ENCODE data around the gene COX20.

The COX20 gene

DNA sequence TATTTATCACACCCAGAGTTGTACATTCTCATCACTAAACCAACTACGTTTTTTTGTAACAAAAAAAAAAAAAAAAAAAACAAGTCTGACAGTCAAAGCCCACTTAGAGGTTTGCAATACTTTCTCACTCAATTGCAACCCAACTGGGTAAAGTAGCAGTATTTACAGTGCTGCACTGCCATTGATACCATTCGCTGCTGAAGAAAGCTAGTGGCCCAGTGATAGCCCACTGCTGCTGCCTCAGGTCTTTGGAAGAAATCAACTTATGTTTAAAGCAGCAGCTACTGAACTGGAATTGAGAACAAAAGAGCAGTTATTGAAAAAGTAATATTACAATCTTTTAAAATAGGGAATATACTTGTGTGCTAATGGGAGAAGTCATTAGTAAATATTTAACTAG lies 26.2 kb downstream of the COX20 start:
- no peaks in the 10 kb centered on the region for H3K9me3 ChIP-seq
- H3K4me1 ChIP-seq (ENCODE audit: control insufficient read depth in 1 of 2, insufficient read depth in 1 of 2, low read depth in 1 of 2, low read length in 1 of 2): peaks cover 39 to 41% of the 10 kb centered on the region in 2 experiments
- peak overlapping the region; percentile 74 to 97 for H3K4me3 ChIP-seq (ENCODE audit: low read depth in 1 of 2, low read length in 1 of 2)
- peak overlapping the region; percentile 99 for H3K27ac ChIP-seq
- TF ChIP-seq, protein P1, sequence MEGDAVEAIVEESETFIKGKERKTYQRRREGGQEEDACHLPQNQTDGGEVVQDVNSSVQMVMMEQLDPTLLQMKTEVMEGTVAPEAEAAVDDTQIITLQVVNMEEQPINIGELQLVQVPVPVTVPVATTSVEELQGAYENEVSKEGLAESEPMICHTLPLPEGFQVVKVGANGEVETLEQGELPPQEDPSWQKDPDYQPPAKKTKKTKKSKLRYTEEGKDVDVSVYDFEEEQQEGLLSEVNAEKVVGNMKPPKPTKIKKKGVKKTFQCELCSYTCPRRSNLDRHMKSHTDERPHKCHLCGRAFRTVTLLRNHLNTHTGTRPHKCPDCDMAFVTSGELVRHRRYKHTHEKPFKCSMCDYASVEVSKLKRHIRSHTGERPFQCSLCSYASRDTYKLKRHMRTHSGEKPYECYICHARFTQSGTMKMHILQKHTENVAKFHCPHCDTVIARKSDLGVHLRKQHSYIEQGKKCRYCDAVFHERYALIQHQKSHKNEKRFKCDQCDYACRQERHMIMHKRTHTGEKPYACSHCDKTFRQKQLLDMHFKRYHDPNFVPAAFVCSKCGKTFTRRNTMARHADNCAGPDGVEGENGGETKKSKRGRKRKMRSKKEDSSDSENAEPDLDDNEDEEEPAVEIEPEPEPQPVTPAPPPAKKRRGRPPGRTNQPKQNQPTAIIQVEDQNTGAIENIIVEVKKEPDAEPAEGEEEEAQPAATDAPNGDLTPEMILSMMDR (IDR thresholded peaks at IDR 0.05): no peak
- H3K36me3 ChIP-seq: peaks cover 45% of the 10 kb centered on the region
- no peaks in the 10 kb centered on the region for H3K27me3 ChIP-seq

- Histone ChIP-seq H3K4me3 (ENCODE audit: low read depth in 1 of 2, low read length in 1 of 2) (peak overlapping the region; percentile 74 to 97), H3K27ac (peak overlapping the region; percentile 99), H3K36me3 (peaks cover 38% of the 10 kb centered on the region), H3K9me3 (no peaks in the 10 kb centered on the region), H3K27me3 (no peaks in the 10 kb centered on the region), H3K4me1 (ENCODE audit: control insufficient read depth in 1 of 2, insufficient read depth in 1 of 2, low read depth in 1 of 2, low read length in 1 of 2) (peaks cover 39 to 41% of the 10 kb centered on the region in 2 experiments)
- TF ChIP-seq, protein P1 (IDR thresholded peaks at IDR 0.05): no peak
These were observed 26.9 kb downstream of the COX20 start for GRCh38 chr1:244862354-244862698.

DNA sequence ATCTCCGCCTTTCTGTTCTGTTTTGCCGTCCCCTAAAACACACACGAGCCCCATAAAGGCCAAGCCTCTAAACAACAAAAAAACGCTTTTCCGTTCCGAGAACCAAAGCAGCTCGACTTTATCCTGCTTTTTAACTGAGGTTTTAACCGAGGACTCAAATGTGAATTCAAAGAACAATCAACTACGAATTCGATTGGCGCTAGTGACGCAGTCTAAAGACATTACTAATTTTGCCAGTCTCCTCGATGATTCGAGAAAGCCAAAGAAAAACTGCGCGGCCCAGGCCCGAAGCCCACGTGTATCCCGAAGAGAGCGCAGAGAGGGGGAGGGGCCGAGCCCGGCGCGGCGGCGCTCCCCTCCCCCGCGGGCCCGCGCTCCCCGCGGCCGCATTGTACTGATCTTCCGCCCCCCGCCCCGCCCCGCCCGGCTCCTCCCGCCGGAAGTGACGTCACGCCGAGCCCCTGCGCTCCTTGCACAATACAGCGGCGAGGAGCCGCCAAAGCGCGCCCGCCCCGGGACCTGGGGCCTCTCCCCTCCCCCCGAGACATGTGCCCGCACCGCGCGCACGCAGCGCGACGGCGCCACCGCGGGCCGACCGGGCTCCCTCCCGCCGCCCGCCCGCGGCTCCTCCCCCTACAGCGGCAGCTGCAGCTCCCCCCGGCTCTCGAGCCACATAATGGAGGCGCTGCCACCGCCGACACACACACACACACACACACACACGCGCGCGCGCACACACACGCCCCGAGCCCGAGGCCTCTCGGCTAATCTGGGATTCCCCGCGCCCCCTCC lies 27.4 kb downstream of the COX20 start:
- Histone ChIP-seq H3K27ac (peak overlapping the region; percentile 99), H3K36me3 (peaks cover 33% of the 10 kb centered on the region), H3K27me3 (no peaks in the 10 kb centered on the region), H3K4me3 (ENCODE audit: low read depth in 1 of 2, low read length in 1 of 2) (peak overlapping the region; percentile 74 to 97), H3K4me1 (ENCODE audit: control insufficient read depth in 1 of 2, insufficient read depth in 1 of 2, low read depth in 1 of 2, low read length in 1 of 2) (peaks cover 39 to 41% of the 10 kb centered on the region in 2 experiments), H3K9me3 (no peaks in the 10 kb centered on the region)
- TF ChIP-seq, protein P1 (IDR thresholded peaks at IDR 0.05): no peak

- no peaks in the 10 kb centered on the region for H3K9me3 ChIP-seq
- TF ChIP-seq, protein P1 (IDR thresholded peaks at IDR 0.05): no peak
- peak overlapping the region; percentile 99 for H3K27ac ChIP-seq
- peaks cover 25% of the 10 kb centered on the region for H3K36me3 ChIP-seq
- no peaks in the 10 kb centered on the region for H3K27me3 ChIP-seq
- peak overlapping the region; percentile 74 to 97 for H3K4me3 ChIP-seq (ENCODE audit: low read depth in 1 of 2, low read length in 1 of 2)
- H3K4me1 ChIP-seq (ENCODE audit: control insufficient read depth in 1 of 2, insufficient read depth in 1 of 2, low read depth in 1 of 2, low read length in 1 of 2): peaks cover 39 to 44% of the 10 kb centered on the region in 2 experiments
These were observed 28.2 kb downstream of the COX20 start for GRCh38 chr1:244863491-244864252.

DNA sequence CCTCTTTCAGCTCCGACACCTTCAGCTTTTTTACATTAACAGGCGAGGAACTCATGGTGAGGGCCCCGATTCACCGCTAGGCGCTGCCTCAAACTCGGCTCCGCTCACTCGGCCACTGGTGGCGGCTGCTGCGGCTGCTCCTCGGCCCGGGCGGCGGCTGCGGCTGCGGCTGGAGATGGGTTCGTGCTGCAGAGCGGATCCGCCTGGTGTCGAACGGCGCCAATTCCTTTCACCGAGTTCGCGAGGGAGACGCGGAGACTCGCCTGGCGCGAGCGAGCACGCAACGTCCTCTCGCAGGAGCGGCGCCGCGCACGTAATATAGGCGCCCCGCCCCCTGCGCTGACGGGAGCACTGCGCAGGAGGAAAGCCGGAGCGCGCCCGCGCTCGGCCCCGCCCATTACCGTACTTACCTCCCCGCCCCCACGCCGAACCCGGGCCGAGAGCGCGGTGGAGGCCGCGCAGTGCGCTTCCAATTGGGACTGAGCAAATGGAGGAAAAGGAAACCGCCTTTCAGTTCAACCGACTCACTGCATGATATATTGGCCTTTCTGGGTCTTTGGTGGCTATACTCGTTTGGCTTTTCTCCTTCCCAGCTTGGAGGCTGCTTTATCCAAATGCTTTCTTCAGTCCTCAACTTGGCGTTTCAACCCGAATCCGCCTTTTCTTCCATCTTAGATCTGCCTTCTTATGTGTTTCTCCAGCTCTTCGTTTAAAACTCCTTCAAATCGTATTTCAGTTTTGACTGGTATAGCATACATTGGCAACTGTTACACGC lies 29.0 kb downstream of the COX20 start, which contains the start of gene HNRNPU:
Gene HNRNPU (minus strand): TSS at position 291 of the 775 bp plus-strand sequence. CDS start 236 bp downstream, at position 55.
- TF ChIP-seq, protein P1 (IDR thresholded peaks at IDR 0.05): peak; percentile 61
- Histone ChIP-seq H3K27me3 (no peaks in the 10 kb centered on the region), H3K36me3 (peaks cover 17% of the 10 kb centered on the region), H3K9me3 (no peaks in the 10 kb centered on the region), H3K4me3 (ENCODE audit: low read depth in 1 of 2, low read length in 1 of 2) (peak within 1 kb of the TSS; percentile 74 to 97), H3K27ac (peak within 1 kb of the TSS; percentile 99), H3K4me1 (ENCODE audit: control insufficient read depth in 1 of 2, insufficient read depth in 1 of 2, low read depth in 1 of 2, low read length in 1 of 2) (peaks cover 39 to 44% of the 10 kb centered on the region in 2 experiments)

Measured in neutrophil (primary cell).